Liver (tissue), 9 donors: ENCODE data around the gene TRIM69. TPM values are rescaled to one million over a fixed set of nuclear protein-coding genes. Genes with fewer than 3 reads are reported as not detected.

Experiments used
- DNase-seq: peaks from one replicate; pipeline ENCODE4 v3.0.0-alpha.2; 2017; ENCODE audit warnings: low spot score
- H3K27ac ChIP-seq, 2 donors: one replicate each; pipeline ENCODE4 v1.7.0; 2013; ENCODE audit warnings: inconsistent platforms in 2 of 2, low read length in 2 of 2, control low read depth in 1 of 2, low read depth in 1 of 2, mild to moderate bottlenecking in 1 of 2
- H3K27me3 ChIP-seq, 4 donors: one replicate each; pipeline versions ENCODE4 v1.6.1 to v1.7.0; 2013; ENCODE audit warnings: low read length in 3 of 4, inconsistent platforms in 1 of 4, mild to moderate bottlenecking in 1 of 4, moderate library complexity in 1 of 4; ENCODE audit not compliant: control insufficient read depth in 4 of 4, insufficient read depth in 4 of 4
- H3K36me3 ChIP-seq, 4 donors: one replicate each; pipeline versions ENCODE4 v1.6.1 to v1.7.0; 2013; ENCODE audit warnings: low read length in 3 of 4, mild to moderate bottlenecking in 3 of 4, low read depth in 1 of 4, moderate library complexity in 1 of 4; ENCODE audit not compliant: control insufficient read depth in 4 of 4, insufficient read depth in 3 of 4
- H3K4me1 ChIP-seq, 4 donors: one replicate each; pipeline versions ENCODE4 v1.6.1 to v1.7.0; 2013; ENCODE audit warnings: low read length in 3 of 4, mild to moderate bottlenecking in 3 of 4, moderate library complexity in 1 of 4; ENCODE audit not compliant: control insufficient read depth in 4 of 4, insufficient read depth in 4 of 4
- H3K4me3 ChIP-seq, 3 donors: one replicate each; pipeline versions ENCODE4 v1.6.1 to v1.7.0; 2013; ENCODE audit warnings: low read length in 3 of 3, control low read depth in 1 of 3, low read depth in 1 of 3, mild to moderate bottlenecking in 1 of 3
- H3K9ac ChIP-seq, 2 donors: one replicate each; pipeline ENCODE4 v1.7.0; 2013; ENCODE audit warnings: low read length in 2 of 2, mild to moderate bottlenecking in 2 of 2, moderate library complexity in 2 of 2, control low read depth in 1 of 2, low read depth in 1 of 2
- H3K9me3 ChIP-seq, 4 donors: one replicate each; pipeline versions ENCODE4 v1.6.1 to v1.7.0; 2013; ENCODE audit warnings: low read length in 3 of 4; ENCODE audit not compliant: control insufficient read depth in 4 of 4
- FOXA2 ChIP-seq: IDR thresholded peaks from 2 replicates; pipeline ENCODE4 v1.6.1; 2016; ENCODE audit warnings: antibody characterized with exemption
- HNF4A ChIP-seq, 2 donors: conservative IDR thresholded peaks; 2 replicates each; pipeline ENCODE4 v1.6.1; 2016; ENCODE audit warnings: antibody characterized with exemption in 2 of 2, mild to moderate bottlenecking in 2 of 2
- HNF4G ChIP-seq: IDR thresholded peaks from 2 replicates; pipeline ENCODE4 v1.6.1; 2016; ENCODE audit warnings: antibody characterized with exemption
- NR2F2 ChIP-seq: IDR thresholded peaks from 2 replicates; pipeline ENCODE4 v1.6.1; 2016; ENCODE audit warnings: antibody characterized with exemption
- RAD21 ChIP-seq, 2 donors: IDR thresholded peaks; 2 replicates each; pipeline ENCODE4 v1.6.1; 2016; ENCODE audit warnings: antibody characterized with exemption in 2 of 2, mild to moderate bottlenecking in 2 of 2
- RXRA ChIP-seq, 2 donors: IDR thresholded peaks; 2 replicates each; pipeline ENCODE4 v1.6.1; 2017 to 2018; ENCODE audit warnings: antibody characterized with exemption in 2 of 2, mild to moderate bottlenecking in 1 of 2
- TAF1 ChIP-seq: conservative IDR thresholded peaks from 2 replicates; pipeline ENCODE4 v1.6.1; 2016; ENCODE audit warnings: antibody characterized with exemption, mild to moderate bottlenecking
- YY1 ChIP-seq: IDR thresholded peaks from 2 replicates; pipeline ENCODE4 v1.6.1; 2016; ENCODE audit warnings: antibody characterized with exemption, mild to moderate bottlenecking
- WGBS: extraction: QIAGEN DNeasy Blood & Tissue Kit; methylation state at CpG from one replicate; pipeline ENCODE4 v1.1.7; 2013; 5-methylcytosine and 5-hydroxymethylcytosine counted together
- polyA plus RNA-seq, 2 donors: library from polyadenylated mRNA; stranded (reverse) in 1 of 2; unstranded in 1 of 2; fragments of 200-250 nt in 1 of 2; fragments of >200 nt in 1 of 2; fragmentation: Nextera tagmentation in 1 of 2; extraction: Ambion mirVana in 1 of 2; gene quantifications; one replicate each; pipeline versions ENCODE4 v1.2.1 to v1.2.3, GENCODE V29; 2013 to 2015
- total RNA-seq, 2 donors: library from RNA; depleted of rRNA; stranded (reverse); fragments of >200 nt; gene quantifications; one replicate each; pipeline ENCODE4 v1.2.3, GENCODE V29; 2014
- TF ChIP-seq, protein P1 (sequence below): IDR thresholded peaks from 2 replicates; pipeline ENCODE4 v1.6.1; 2016; ENCODE audit warnings: antibody characterized with exemption
- TF ChIP-seq, protein P2 (sequence below): fragments of 150-350 bp; IDR thresholded peaks from 2 replicates; pipeline ENCODE4 v1.5.1; 2017; ENCODE audit warnings: improper control_type of control experiment, low read depth, low read length; ENCODE audit not compliant: missing input control
- donor health status: healthy.
- donor health status: healthy.
- donor health status: healthy.
- donor health status: healthy.
- donor health status: healthy.

Gene TRIM69
- total and polyA plus RNA-seq, 4 donors, result 3.6 to 10.0 (median 5.3) TPM

DNA sequence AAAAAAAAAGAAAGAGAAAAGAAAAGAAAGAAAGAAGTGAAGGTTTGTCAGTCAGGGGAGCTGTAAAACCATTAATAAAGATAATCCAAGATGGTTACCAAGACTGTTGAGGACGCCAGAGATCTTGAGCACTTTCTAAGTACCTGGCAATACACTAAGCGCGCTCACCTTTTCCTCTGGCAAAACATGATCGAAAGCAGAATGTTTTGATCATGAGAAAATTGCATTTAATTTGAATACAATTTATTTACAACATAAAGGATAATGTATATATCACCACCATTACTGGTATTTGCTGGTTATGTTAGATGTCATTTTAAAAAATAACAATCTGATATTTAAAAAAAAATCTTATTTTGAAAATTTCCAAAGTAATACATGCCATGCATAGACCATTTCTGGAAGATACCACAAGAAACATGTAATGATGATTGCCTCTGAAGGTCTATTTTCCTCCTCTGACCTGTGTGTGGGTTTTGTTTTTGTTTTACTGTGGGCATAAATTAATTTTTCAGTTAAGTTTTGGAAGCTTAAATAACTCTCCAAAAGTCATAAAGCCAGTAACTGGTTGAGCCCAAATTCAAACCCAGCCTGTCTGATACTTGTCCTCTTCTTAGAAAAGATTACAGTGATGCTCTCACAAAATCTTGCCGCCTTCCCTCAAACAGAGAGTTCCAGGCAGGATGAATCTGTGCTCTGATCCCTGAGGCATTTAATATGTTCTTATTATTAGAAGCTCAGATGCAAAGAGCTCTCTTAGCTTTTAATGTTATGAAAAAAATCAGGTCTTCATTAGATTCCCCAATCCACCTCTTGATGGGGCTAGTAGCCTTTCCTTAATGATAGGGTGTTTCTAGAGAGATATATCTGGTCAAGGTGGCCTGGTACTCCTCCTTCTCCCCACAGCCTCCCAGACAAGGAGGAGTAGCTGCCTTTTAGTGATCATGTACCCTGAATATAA, 23.0 kb upstream of the TRIM69 start:
- Histone ChIP-seq H3K27me3 (no peaks in the 10 kb centered on the region), H3K4me3 (peak overlapping the region; percentile 56 to 93 (median 88)), H3K27ac (peak overlapping the region; percentile 99), H3K9ac (peak overlapping the region; percentile 74 to 98), H3K4me1 (peaks cover 0 to 23% (median 10%) of the 10 kb centered on the region in 4 donors), H3K9me3 (no peaks in the 10 kb centered on the region), H3K36me3 (peaks cover 7 to 33% (median 33%) of the 10 kb centered on the region in 4 donors)
- WGBS, result 62% methylated on average over 5 of the region's 5 CpGs
- TF ChIP-seq RAD21 (IDR thresholded peaks at IDR 0.05), result no peak
- DNase-seq, result no peak

DNA sequence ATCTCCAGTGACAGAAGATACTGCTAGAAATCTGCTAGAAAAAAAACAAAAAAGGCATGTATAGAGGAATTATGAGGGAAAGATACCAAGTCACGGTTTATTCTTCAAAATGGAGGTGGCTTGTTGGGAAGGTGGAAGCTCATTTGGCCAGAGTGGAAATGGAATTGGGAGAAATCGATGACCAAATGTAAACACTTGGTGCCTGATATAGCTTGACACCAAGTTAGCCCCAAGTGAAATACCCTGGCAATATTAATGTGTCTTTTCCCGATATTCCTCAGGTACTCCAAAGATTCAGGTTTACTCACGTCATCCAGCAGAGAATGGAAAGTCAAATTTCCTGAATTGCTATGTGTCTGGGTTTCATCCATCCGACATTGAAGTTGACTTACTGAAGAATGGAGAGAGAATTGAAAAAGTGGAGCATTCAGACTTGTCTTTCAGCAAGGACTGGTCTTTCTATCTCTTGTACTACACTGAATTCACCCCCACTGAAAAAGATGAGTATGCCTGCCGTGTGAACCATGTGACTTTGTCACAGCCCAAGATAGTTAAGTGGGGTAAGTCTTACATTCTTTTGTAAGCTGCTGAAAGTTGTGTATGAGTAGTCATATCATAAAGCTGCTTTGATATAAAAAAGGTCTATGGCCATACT, 21.1 kb upstream of the TRIM69 start:
- Histone ChIP-seq H3K4me3 (no peak overlapping the region), H3K4me1 (peaks cover 1 to 21% (median 10%) of the 10 kb centered on the region in 4 donors), H3K27me3 (no peaks in the 10 kb centered on the region), H3K9ac (no peak overlapping the region), H3K36me3 (peaks cover 11 to 43% (median 40%) of the 10 kb centered on the region in 4 donors), H3K9me3 (no peaks in the 10 kb centered on the region), H3K27ac (no peak overlapping the region)
- no peak for TF ChIP-seq HNF4G
- TF ChIP-seq NR2F2, result no peak
- no peak for TF ChIP-seq YY1
- no peak for TF ChIP-seq HNF4A (conservative IDR thresholded peaks at IDR 0.05)
- TF ChIP-seq, protein P1, sequence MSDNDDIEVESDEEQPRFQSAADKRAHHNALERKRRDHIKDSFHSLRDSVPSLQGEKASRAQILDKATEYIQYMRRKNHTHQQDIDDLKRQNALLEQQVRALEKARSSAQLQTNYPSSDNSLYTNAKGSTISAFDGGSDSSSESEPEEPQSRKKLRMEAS, result no peak
- DNase-seq, result no peak
- 72% methylated on average over 6 of the region's 6 CpGs for WGBS

DNA sequence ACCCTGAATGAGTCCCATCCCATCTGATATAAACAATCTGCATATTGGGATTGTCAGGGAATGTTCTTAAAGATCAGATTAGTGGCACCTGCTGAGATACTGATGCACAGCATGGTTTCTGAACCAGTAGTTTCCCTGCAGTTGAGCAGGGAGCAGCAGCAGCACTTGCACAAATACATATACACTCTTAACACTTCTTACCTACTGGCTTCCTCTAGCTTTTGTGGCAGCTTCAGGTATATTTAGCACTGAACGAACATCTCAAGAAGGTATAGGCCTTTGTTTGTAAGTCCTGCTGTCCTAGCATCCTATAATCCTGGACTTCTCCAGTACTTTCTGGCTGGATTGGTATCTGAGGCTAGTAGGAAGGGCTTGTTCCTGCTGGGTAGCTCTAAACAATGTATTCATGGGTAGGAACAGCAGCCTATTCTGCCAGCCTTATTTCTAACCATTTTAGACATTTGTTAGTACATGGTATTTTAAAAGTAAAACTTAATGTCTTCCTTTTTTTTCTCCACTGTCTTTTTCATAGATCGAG, 20.5 kb upstream of the TRIM69 start:
- no peak overlapping the region for H3K27ac ChIP-seq
- no peak for DNase-seq
- peaks cover 11 to 43% (median 40%) of the 10 kb centered on the region in 4 donors for H3K36me3 ChIP-seq
- H3K4me3 ChIP-seq, result no peak overlapping the region
- H3K4me1 ChIP-seq, result peaks cover 1 to 17% (median 10%) of the 10 kb centered on the region in 4 donors
- no peak for TF ChIP-seq YY1
- no peak for TF ChIP-seq FOXA2
- TF ChIP-seq, protein P2, sequence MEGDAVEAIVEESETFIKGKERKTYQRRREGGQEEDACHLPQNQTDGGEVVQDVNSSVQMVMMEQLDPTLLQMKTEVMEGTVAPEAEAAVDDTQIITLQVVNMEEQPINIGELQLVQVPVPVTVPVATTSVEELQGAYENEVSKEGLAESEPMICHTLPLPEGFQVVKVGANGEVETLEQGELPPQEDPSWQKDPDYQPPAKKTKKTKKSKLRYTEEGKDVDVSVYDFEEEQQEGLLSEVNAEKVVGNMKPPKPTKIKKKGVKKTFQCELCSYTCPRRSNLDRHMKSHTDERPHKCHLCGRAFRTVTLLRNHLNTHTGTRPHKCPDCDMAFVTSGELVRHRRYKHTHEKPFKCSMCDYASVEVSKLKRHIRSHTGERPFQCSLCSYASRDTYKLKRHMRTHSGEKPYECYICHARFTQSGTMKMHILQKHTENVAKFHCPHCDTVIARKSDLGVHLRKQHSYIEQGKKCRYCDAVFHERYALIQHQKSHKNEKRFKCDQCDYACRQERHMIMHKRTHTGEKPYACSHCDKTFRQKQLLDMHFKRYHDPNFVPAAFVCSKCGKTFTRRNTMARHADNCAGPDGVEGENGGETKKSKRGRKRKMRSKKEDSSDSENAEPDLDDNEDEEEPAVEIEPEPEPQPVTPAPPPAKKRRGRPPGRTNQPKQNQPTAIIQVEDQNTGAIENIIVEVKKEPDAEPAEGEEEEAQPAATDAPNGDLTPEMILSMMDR, result no peak
- no peak for TF ChIP-seq TAF1
- no peak for TF ChIP-seq RXRA (IDR thresholded peaks at IDR 0.05)
- H3K9me3 ChIP-seq, result no peaks in the 10 kb centered on the region
- 77% methylated on average over 2 of the region's 2 CpGs for WGBS
- H3K27me3 ChIP-seq, result no peaks in the 10 kb centered on the region
- H3K9ac ChIP-seq, result no peak overlapping the region
